ENCODE results near the gene ZNF284. TPM values are rescaled to one million over a fixed set of nuclear protein-coding genes. Genes with fewer than 3 reads are reported as not detected.

Gene ZNF284
- total RNA-seq, 2 donors from 2014 or later: 2.0 to 2.1 TPM

GRCh38 chr19:44061038-44061437 is 10.9 kb upstream of the ZNF284 start:
- Histone ChIP-seq H3K9me3 (peaks cover 9% of the 10 kb centered on the region), H3K36me3 (peaks cover 72% of the 10 kb centered on the region), H3K27me3 (replicated peaks; ENCODE audit: insufficient read depth) (no peaks in the 10 kb centered on the region), H3K4me1 (ENCODE audit: control insufficient read depth in 1 of 2, low read depth in 2 of 2) (no peaks in the 10 kb centered on the region), H3K27ac (no peak overlapping the region), H3K4me3 (no peak overlapping the region)
- ATAC-seq (ENCODE audit: insufficient number of reproducible peaks, low FRiP score, low read depth): no peak
- TF ChIP-seq CTCF (IDR thresholded peaks at IDR 0.05): no peak
- no peak for DNase-seq (ENCODE audit: low spot score)

- DNase-seq (ENCODE audit: low spot score): no peak
- ATAC-seq (ENCODE audit: insufficient number of reproducible peaks, low FRiP score, low read depth): no peak
- Histone ChIP-seq H3K9me3 (peaks cover 22% of the 10 kb centered on the region), H3K27ac (no peak overlapping the region), H3K27me3 (replicated peaks; ENCODE audit: insufficient read depth) (no peaks in the 10 kb centered on the region), H3K36me3 (peaks cover 53% of the 10 kb centered on the region), H3K4me1 (ENCODE audit: control insufficient read depth in 1 of 2, low read depth in 2 of 2) (no peaks in the 10 kb centered on the region), H3K4me3 (no peak overlapping the region)
- no peak for TF ChIP-seq CTCF (IDR thresholded peaks at IDR 0.05)
These were observed 5.7 kb upstream of the ZNF284 start for GRCh38 chr19:44066305-44066704.

GRCh38 chr19:44069415-44069814 is 2.5 kb upstream of the ZNF284 start:
- no peak overlapping the region for H3K27ac ChIP-seq
- TF ChIP-seq CTCF (IDR thresholded peaks at IDR 0.05): no peak
- peaks cover 19% of the 10 kb centered on the region for H3K9me3 ChIP-seq
- peaks cover 22% of the 10 kb centered on the region for H3K36me3 ChIP-seq
- peaks cover 6 to 10% of the 10 kb centered on the region in 2 donors for H3K4me1 ChIP-seq (ENCODE audit: control insufficient read depth in 1 of 2, low read depth in 2 of 2)
- no peaks in the 10 kb centered on the region for H3K27me3 ChIP-seq (replicated peaks; ENCODE audit: insufficient read depth)
- no peak for ATAC-seq (ENCODE audit: insufficient number of reproducible peaks, low FRiP score, low read depth)
- no peak for DNase-seq (ENCODE audit: low spot score)
- H3K4me3 ChIP-seq: no peak overlapping the region

- TF ChIP-seq CTCF (IDR thresholded peaks at IDR 0.05): no peak
These were observed 813 bp downstream of the ZNF284 start for GRCh38 chr19:44072543-44073401.

GRCh38 chr19:44076325-44076724 is 4.4 kb downstream of the ZNF284 start:
- Histone ChIP-seq H3K4me1 (ENCODE audit: control insufficient read depth in 1 of 2, low read depth in 2 of 2) (peaks cover 6 to 10% of the 10 kb centered on the region in 2 donors), H3K9me3 (no peaks in the 10 kb centered on the region), H3K36me3 (peaks cover 11% of the 10 kb centered on the region), H3K4me3 (no peak overlapping the region), H3K27me3 (replicated peaks; ENCODE audit: insufficient read depth) (no peaks in the 10 kb centered on the region), H3K27ac (no peak overlapping the region)
- no peak for DNase-seq (ENCODE audit: low spot score)
- ATAC-seq (ENCODE audit: insufficient number of reproducible peaks, low FRiP score, low read depth): no peak
- TF ChIP-seq CTCF (IDR thresholded peaks at IDR 0.05): no peak

More at GRCh38 chr19:44072543-44073401, 813 bp downstream of the ZNF284 start:
- peaks cover 4% of the 10 kb centered on the region for H3K36me3 ChIP-seq
- H3K27ac ChIP-seq: no peak overlapping the region
- ATAC-seq (ENCODE audit: insufficient number of reproducible peaks, low FRiP score, low read depth) (no peak), DNase-seq (ENCODE audit: low spot score) (no peak)
- H3K27me3 ChIP-seq (replicated peaks; ENCODE audit: insufficient read depth): no peaks in the 10 kb centered on the region
- peaks cover 6 to 10% of the 10 kb centered on the region in 2 donors for H3K4me1 ChIP-seq (ENCODE audit: control insufficient read depth in 1 of 2, low read depth in 2 of 2)
- peak overlapping the region; percentile 76 for H3K4me3 ChIP-seq
- H3K9me3 ChIP-seq: peaks cover 2% of the 10 kb centered on the region
